Mesenchymal stem cell (in vitro differentiated cells and primary cell): ENCODE data around the gene HSD17B7.
"Not testable (repeated sequence)": the region's sequence is repeated elsewhere in the genome, so short reads cannot be mapped to it uniquely, and the experiment has no call there.

Experiments used
- DNase-seq: peaks from one replicate; pipeline ENCODE4 v3.0.0-alpha.2; 2013
- H2AFZ ChIP-seq: one replicate; pipeline ENCODE4 v1.6.1; 2013; ENCODE audit warnings: low read depth, mild to moderate bottlenecking, control low read depth, inconsistent platforms, low read length, moderate library complexity
- H2AK5ac ChIP-seq: 2 replicates; pipeline ENCODE4 v1.6.1; 2013; ENCODE audit warnings: low read length, moderate library complexity, mild to moderate bottlenecking, inconsistent platforms; ENCODE audit not compliant: severe bottlenecking
- H2BK120ac ChIP-seq: one replicate; pipeline ENCODE4 v1.6.1; 2013; ENCODE audit warnings: low read depth, mild to moderate bottlenecking, inconsistent platforms, low read length, moderate library complexity
- H2BK12ac ChIP-seq, 2 experiments: one replicate each; pipeline ENCODE4 v1.6.1; 2013; ENCODE audit warnings: inconsistent platforms in 2 of 2, low read length in 2 of 2, mild to moderate bottlenecking in 2 of 2, moderate library complexity in 2 of 2, control low read depth in 1 of 2
- H2BK15ac ChIP-seq: one replicate; pipeline ENCODE4 v1.6.1; 2013; ENCODE audit warnings: mild to moderate bottlenecking, low read depth, inconsistent platforms; ENCODE audit not compliant: poor library complexity, severe bottlenecking
- H2BK5ac ChIP-seq: 2 replicates; pipeline ENCODE4 v1.6.1; 2013; ENCODE audit warnings: low read depth, mild to moderate bottlenecking, low read length, control low read depth, inconsistent platforms; ENCODE audit not compliant: poor library complexity, severe bottlenecking
- H3K14ac ChIP-seq, 2 experiments: one replicate each; pipeline ENCODE4 v1.6.1; 2013; ENCODE audit warnings: inconsistent platforms in 2 of 2, low read length in 2 of 2, control low read depth in 1 of 2, mild to moderate bottlenecking in 1 of 2, moderate library complexity in 1 of 2
- H3K18ac ChIP-seq, 2 experiments: one replicate each; pipeline ENCODE4 v1.6.1; 2013; ENCODE audit warnings: inconsistent platforms in 2 of 2, low read length in 2 of 2, control low read depth in 1 of 2, low read depth in 1 of 2, mild to moderate bottlenecking in 1 of 2
- H3K23ac ChIP-seq, 2 experiments: one replicate each; pipeline ENCODE4 v1.6.1; 2013; ENCODE audit warnings: inconsistent platforms in 2 of 2, low read length in 2 of 2, mild to moderate bottlenecking in 2 of 2, moderate library complexity in 2 of 2, control low read depth in 1 of 2
- H3K27ac ChIP-seq: 2 replicates; pipeline ENCODE4 v1.5.1; 2013; ENCODE audit warnings: mild to moderate bottlenecking, moderate library complexity, low read length, control low read depth, inconsistent platforms; ENCODE audit not compliant: poor library complexity, severe bottlenecking
- H3K27me3 ChIP-seq, 2 experiments: 2 replicates each; pipeline versions ENCODE4 v1.6.1 to v1.7.0; 2013; ENCODE audit warnings: low read length in 2 of 2, mild to moderate bottlenecking in 2 of 2, moderate library complexity in 2 of 2, control low read depth in 1 of 2, inconsistent platforms in 1 of 2; ENCODE audit not compliant: control insufficient read depth in 1 of 2, insufficient read depth in 1 of 2
- H3K36me3 ChIP-seq, 2 experiments: 2 replicates each; pipeline versions ENCODE4 v1.6.1 to v1.7.0; 2013; ENCODE audit warnings: low read length in 2 of 2, control low read depth in 1 of 2, inconsistent platforms in 1 of 2, low read depth in 1 of 2, mild to moderate bottlenecking in 1 of 2; ENCODE audit not compliant: insufficient read depth in 2 of 2, control insufficient read depth in 1 of 2
- H3K4ac ChIP-seq, 2 experiments: one replicate each; pipeline ENCODE4 v1.6.1; 2013; ENCODE audit warnings: inconsistent platforms in 2 of 2, low read length in 2 of 2, mild to moderate bottlenecking in 2 of 2, moderate library complexity in 2 of 2, control low read depth in 1 of 2, low read depth in 1 of 2
- H3K4me1 ChIP-seq: 2 replicates; pipeline ENCODE4 v1.6.1; 2013; ENCODE audit warnings: low read depth, low read length, control low read depth; ENCODE audit not compliant: control insufficient read depth, insufficient read depth
- H3K4me2 ChIP-seq: 2 replicates; pipeline ENCODE4 v1.6.1; 2013; ENCODE audit warnings: low read length, mild to moderate bottlenecking, inconsistent platforms; ENCODE audit not compliant: poor library complexity, severe bottlenecking
- H3K4me3 ChIP-seq, 2 experiments: 2 replicates each; pipeline versions ENCODE4 v1.5.1 to v1.7.0; 2013; ENCODE audit warnings: low read length in 2 of 2, mild to moderate bottlenecking in 2 of 2, control low read depth in 1 of 2, low read depth in 1 of 2; ENCODE audit not compliant: insufficient read depth in 1 of 2
- H3K79me1 ChIP-seq: replicated peaks from 2 replicates; pipeline ENCODE4 v1.6.1; 2013; ENCODE audit warnings: mild to moderate bottlenecking, control low read depth, low read length, inconsistent platforms; ENCODE audit not compliant: poor library complexity, severe bottlenecking
- H3K9ac ChIP-seq: 2 replicates; pipeline ENCODE4 v1.7.0; 2013; ENCODE audit warnings: mild to moderate bottlenecking, low read length, moderate library complexity
- H3K9me3 ChIP-seq: 2 replicates; pipeline ENCODE4 v1.7.0; 2013; ENCODE audit warnings: mild to moderate bottlenecking, low read length; ENCODE audit not compliant: control insufficient read depth
- H4K8ac ChIP-seq: one replicate; pipeline ENCODE4 v1.6.1; 2013; ENCODE audit warnings: inconsistent platforms, mild to moderate bottlenecking, low read length, moderate library complexity
- H4K91ac ChIP-seq: one replicate; pipeline ENCODE4 v1.6.1; 2013; ENCODE audit warnings: mild to moderate bottlenecking, low read length, inconsistent platforms
- WGBS: methylation state at CpG from one replicate; pipeline ENCODE4 v1.1.7; 2013; ENCODE audit warnings: mixed read lengths; 5-methylcytosine and 5-hydroxymethylcytosine counted together

Gene HSD17B7

GRCh38 chr1:162807503-162807902 is 17.0 kb downstream of the HSD17B7 start:
- not testable (repeated sequence) for H3K27ac ChIP-seq, H2AFZ ChIP-seq, H3K4me1 ChIP-seq, H3K14ac ChIP-seq, H2BK5ac ChIP-seq, H2AK5ac ChIP-seq, H3K23ac ChIP-seq, H3K4me3 ChIP-seq, H2BK12ac ChIP-seq, H3K79me1 ChIP-seq, H3K9ac ChIP-seq, H3K27me3 ChIP-seq, H2BK120ac ChIP-seq, H3K18ac ChIP-seq, H4K91ac ChIP-seq, H3K9me3 ChIP-seq, H3K4me2 ChIP-seq, H3K4ac ChIP-seq, DNase-seq, H2BK15ac ChIP-seq, H4K8ac ChIP-seq
- WGBS: no CpG with 5 or more reads among the region's 2 CpGs
- peaks cover 4 to 34% of the 10 kb centered on the region in 2 experiments for H3K36me3 ChIP-seq

- not testable (repeated sequence) for H3K4me1 ChIP-seq, H3K9ac ChIP-seq, H2AFZ ChIP-seq, H3K4ac ChIP-seq, H2BK5ac ChIP-seq, H4K91ac ChIP-seq, H2BK12ac ChIP-seq, DNase-seq, H3K79me1 ChIP-seq, H2AK5ac ChIP-seq, H3K36me3 ChIP-seq, H3K27me3 ChIP-seq, H3K23ac ChIP-seq, H2BK15ac ChIP-seq, H4K8ac ChIP-seq, H3K14ac ChIP-seq, H3K4me2 ChIP-seq, H3K27ac ChIP-seq, H3K18ac ChIP-seq, H2BK120ac ChIP-seq, H3K9me3 ChIP-seq, H3K4me3 ChIP-seq
- WGBS: 100% methylated on average over 1 of the region's 2 CpGs
These were observed 21.9 kb downstream of the HSD17B7 start for GRCh38 chr1:162812357-162812756.

GRCh38 chr1:162818136-162818535 is 27.6 kb downstream of the HSD17B7 start:
- H3K14ac ChIP-seq, H3K79me1 ChIP-seq, H2BK12ac ChIP-seq, H3K27ac ChIP-seq, DNase-seq, H3K36me3 ChIP-seq, H3K23ac ChIP-seq, H4K8ac ChIP-seq, H3K4me2 ChIP-seq, H2AFZ ChIP-seq, H2BK15ac ChIP-seq, H3K4me3 ChIP-seq, H2BK120ac ChIP-seq, H3K4ac ChIP-seq, H3K4me1 ChIP-seq, H3K27me3 ChIP-seq, H2AK5ac ChIP-seq, H3K9ac ChIP-seq, H4K91ac ChIP-seq, H2BK5ac ChIP-seq, H3K9me3 ChIP-seq, H3K18ac ChIP-seq: not testable (repeated sequence)
- WGBS: 100% methylated on average over 1 of the region's 2 CpGs

- H3K4ac ChIP-seq, H3K18ac ChIP-seq, H3K27ac ChIP-seq, H3K14ac ChIP-seq, H2BK5ac ChIP-seq, H2AK5ac ChIP-seq, H3K4me2 ChIP-seq, H2BK15ac ChIP-seq, H3K27me3 ChIP-seq, H2BK12ac ChIP-seq, H3K79me1 ChIP-seq, H3K9ac ChIP-seq, H2AFZ ChIP-seq, H2BK120ac ChIP-seq, H4K8ac ChIP-seq, H3K4me3 ChIP-seq, H3K36me3 ChIP-seq, H3K4me1 ChIP-seq, DNase-seq, H3K9me3 ChIP-seq, H3K23ac ChIP-seq: not testable (repeated sequence)
- peak overlapping the region; percentile 15 for H4K91ac ChIP-seq
- WGBS: 100% methylated on average over 1 of the region's 1 CpG
These were observed 28.2 kb downstream of the HSD17B7 start for GRCh38 chr1:162818666-162819065.
